RWPE2 (cell line): ENCODE measurements around the gene GNAS-AS1.

Experiments used
- ATAC-seq: fragments of 200-7000 bp; cut with Tn5 transposase; 3 replicates; pipeline ENCODE4 v1.9.1; 2021; ENCODE audit warnings: low read depth
- DNase-seq: peaks from one replicate; pipeline ENCODE4 v3.0.0-alpha.2; 2020; ENCODE audit warnings: low spot score
- H3K27ac ChIP-seq: fragments of 450-650 bp; 2 replicates; pipeline ENCODE4 v1.5.1; 2017; ENCODE audit warnings: mild to moderate bottlenecking; ENCODE audit not compliant: poor library complexity, severe bottlenecking
- H3K27me3 ChIP-seq: fragments of 250-450 bp; sonication (Bioruptor Pico); 2 replicates; pipeline ENCODE4 v1.5.1; 2021; ENCODE audit warnings: mild to moderate bottlenecking, moderate library complexity; ENCODE audit not compliant: insufficient read depth, poor library complexity, severe bottlenecking
- H3K36me3 ChIP-seq: fragments of 250-450 bp; sonication (Bioruptor Pico); 2 replicates; pipeline ENCODE4 v1.5.1; 2020; ENCODE audit warnings: low read depth, mild to moderate bottlenecking, moderate library complexity
- H3K4me1 ChIP-seq: fragments of 250-450 bp; sonication (Bioruptor Pico); 2 replicates; pipeline ENCODE4 v1.5.1; 2021; ENCODE audit warnings: mild to moderate bottlenecking, moderate library complexity; ENCODE audit not compliant: insufficient read depth, poor library complexity, severe bottlenecking
- H3K4me3 ChIP-seq: fragments of 250-450 bp; sonication (Bioruptor Pico); 2 replicates; pipeline ENCODE4 v1.5.1; 2021; ENCODE audit warnings: mild to moderate bottlenecking, moderate library complexity; ENCODE audit not compliant: severe bottlenecking
- H3K9me3 ChIP-seq: fragments of 250-450 bp; sonication (Bioruptor Pico); 2 replicates; pipeline ENCODE4 v1.5.1; 2021; ENCODE audit warnings: mild to moderate bottlenecking, moderate library complexity; ENCODE audit not compliant: severe bottlenecking
- TF ChIP-seq, protein P1 (sequence below): fragments of 450-650 bp; IDR thresholded peaks from one replicate; pipeline ENCODE4 v1.5.1; 2017; ENCODE audit warnings: mild to moderate bottlenecking, moderate library complexity; ENCODE audit not compliant: poor library complexity, severe bottlenecking

GNAS-AS1 gene

DNA sequence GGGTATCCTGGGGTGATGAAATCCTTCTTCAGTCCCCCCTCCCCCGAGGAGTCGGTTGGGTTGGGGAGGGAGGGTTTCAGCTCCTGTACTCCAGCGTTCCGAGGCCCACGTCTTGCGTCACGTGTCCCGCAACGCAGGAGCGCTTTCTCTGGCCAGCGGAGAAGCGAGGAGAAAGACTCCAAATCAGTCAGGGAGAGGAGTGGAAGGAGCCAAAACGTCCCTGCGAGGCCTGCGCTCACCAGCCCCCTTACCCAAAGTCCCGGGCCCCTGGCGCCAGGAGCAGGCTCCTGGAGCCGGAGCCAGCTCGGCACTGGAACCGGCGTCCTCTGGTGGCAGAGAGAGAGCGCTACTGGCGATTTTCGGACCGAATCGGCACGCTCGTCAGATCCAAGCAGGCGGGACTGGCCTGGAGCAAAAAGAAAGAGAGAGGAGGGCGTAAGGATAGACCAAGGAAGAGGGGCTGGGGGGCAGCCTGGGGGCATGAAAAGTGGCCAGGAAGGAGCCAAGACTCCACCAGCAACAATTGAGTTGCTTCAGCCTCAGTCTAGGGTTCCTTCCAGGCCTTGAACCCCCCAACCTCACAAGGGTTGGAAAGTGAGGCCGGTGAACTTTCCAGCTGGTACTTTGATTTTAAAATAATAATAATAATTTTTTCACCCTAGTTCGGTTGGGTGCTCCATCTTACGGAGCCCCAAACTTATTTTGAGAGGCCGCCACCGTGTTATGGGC, 2.0 kb upstream of the GNAS-AS1 start, which contains the start of gene GNAS:
TSS of gene GNAS (plus strand) at position 174 of the 729 bp plus-strand sequence.
- H3K36me3 ChIP-seq: peaks cover 16% of the 10 kb centered on the region
- TF ChIP-seq, protein P1, sequence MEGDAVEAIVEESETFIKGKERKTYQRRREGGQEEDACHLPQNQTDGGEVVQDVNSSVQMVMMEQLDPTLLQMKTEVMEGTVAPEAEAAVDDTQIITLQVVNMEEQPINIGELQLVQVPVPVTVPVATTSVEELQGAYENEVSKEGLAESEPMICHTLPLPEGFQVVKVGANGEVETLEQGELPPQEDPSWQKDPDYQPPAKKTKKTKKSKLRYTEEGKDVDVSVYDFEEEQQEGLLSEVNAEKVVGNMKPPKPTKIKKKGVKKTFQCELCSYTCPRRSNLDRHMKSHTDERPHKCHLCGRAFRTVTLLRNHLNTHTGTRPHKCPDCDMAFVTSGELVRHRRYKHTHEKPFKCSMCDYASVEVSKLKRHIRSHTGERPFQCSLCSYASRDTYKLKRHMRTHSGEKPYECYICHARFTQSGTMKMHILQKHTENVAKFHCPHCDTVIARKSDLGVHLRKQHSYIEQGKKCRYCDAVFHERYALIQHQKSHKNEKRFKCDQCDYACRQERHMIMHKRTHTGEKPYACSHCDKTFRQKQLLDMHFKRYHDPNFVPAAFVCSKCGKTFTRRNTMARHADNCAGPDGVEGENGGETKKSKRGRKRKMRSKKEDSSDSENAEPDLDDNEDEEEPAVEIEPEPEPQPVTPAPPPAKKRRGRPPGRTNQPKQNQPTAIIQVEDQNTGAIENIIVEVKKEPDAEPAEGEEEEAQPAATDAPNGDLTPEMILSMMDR: peak; percentile 99
- no peak within 1 kb of the TSS for H3K27ac ChIP-seq
- DNase-seq (no peak), ATAC-seq (peak; percentile 42)
- peaks cover 7% of the 10 kb centered on the region for H3K4me1 ChIP-seq
- H3K4me3 ChIP-seq: peak within 1 kb of the TSS; percentile 58
- peaks cover 59% of the 10 kb centered on the region for H3K27me3 ChIP-seq
- no peaks in the 10 kb centered on the region for H3K9me3 ChIP-seq

- Histone ChIP-seq H3K9me3 (no peaks in the 10 kb centered on the region), H3K4me3 (peak overlapping the region; percentile 58), H3K27me3 (peaks cover 52% of the 10 kb centered on the region), H3K36me3 (peaks cover 20% of the 10 kb centered on the region), H3K27ac (no peak overlapping the region), H3K4me1 (peaks cover 7% of the 10 kb centered on the region)
- DNase-seq (no peak), ATAC-seq (no peak)
- TF ChIP-seq, protein P1: no peak
These were observed 1.3 kb upstream of the GNAS-AS1 start for GRCh38 chr20:58851969-58852458.

GRCh38 chr20:58851221-58851968, 693 bp upstream of the GNAS-AS1 start:
- ATAC-seq (no peak), DNase-seq (no peak)
- TF ChIP-seq, protein P1: no peak
- Histone ChIP-seq H3K4me1 (peaks cover 7% of the 10 kb centered on the region), H3K4me3 (peak overlapping the region; percentile 58), H3K27ac (no peak overlapping the region), H3K36me3 (peaks cover 20% of the 10 kb centered on the region), H3K27me3 (peaks cover 45% of the 10 kb centered on the region), H3K9me3 (no peaks in the 10 kb centered on the region)

DNA sequence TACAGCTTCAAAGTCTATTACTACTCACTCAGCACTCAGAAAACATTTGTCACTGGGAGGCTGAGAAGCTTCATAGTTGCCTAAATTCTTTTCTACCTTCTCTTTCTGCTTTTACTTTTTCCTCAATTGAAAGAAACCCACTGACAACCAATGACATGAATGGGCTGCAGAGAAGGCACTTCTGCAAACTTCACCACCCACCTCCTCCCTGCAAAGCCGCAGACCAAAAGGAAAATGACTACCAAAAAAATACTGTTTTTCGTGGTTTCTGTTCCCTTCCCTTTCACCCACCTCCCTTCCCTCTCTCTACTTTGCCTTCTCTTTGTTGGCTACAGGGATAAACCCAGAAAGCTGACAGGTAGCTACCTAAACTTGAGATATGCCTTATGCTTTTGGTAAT, 3.2 kb downstream of the GNAS-AS1 start:
- peaks cover 7% of the 10 kb centered on the region for H3K4me1 ChIP-seq
- H3K36me3 ChIP-seq: peaks cover 41% of the 10 kb centered on the region
- no peak overlapping the region for H3K27ac ChIP-seq
- H3K27me3 ChIP-seq: peaks cover 14% of the 10 kb centered on the region
- no peak for DNase-seq
- TF ChIP-seq, protein P1: no peak
- H3K4me3 ChIP-seq: no peak overlapping the region
- no peaks in the 10 kb centered on the region for H3K9me3 ChIP-seq
- no peak for ATAC-seq
